ENCODE results near the gene C2.

- no peak for TF ChIP-seq CTCF (IDR thresholded peaks at IDR 0.05)
- TF ChIP-seq POLR2A (IDR thresholded peaks at IDR 0.05), result no peak
These were observed 39.0 kb downstream of the C2 start for GRCh38 chr6:31966506-31966905.
